Loucy (cell line): ENCODE data around the gene ZNF616.
A peak's percentile ranks its signal among the peaks of the same experiment; 100 is the strongest.

Experiments
- H2AFZ ChIP-seq: fragments of 200-600 bp; sonication (generic); 2 replicates; pipeline ENCODE4 v1.6.0; 2016; ENCODE audit warnings: antibody characterized with exemption, mild to moderate bottlenecking, low read length, moderate library complexity
- H3F3A ChIP-seq: fragments of 200-600 bp; 2 replicates; pipeline ENCODE4 v1.6.0; 2016; ENCODE audit warnings: antibody characterized with exemption, low read depth, mild to moderate bottlenecking
- H3K27me3 ChIP-seq: fragments of 200-600 bp; sonication (generic); 2 replicates; pipeline ENCODE4 v1.6.1; 2014; ENCODE audit warnings: low read length, mild to moderate bottlenecking; ENCODE audit not compliant: insufficient read depth, poor library complexity, severe bottlenecking
- H3K36me3 ChIP-seq: fragments of 200-600 bp; sonication (generic); 2 replicates; pipeline ENCODE4 v1.6.1; 2016; ENCODE audit warnings: low read length; ENCODE audit not compliant: insufficient read depth
- H3K4me1 ChIP-seq: fragments of 200-600 bp; sonication (generic); 2 replicates; pipeline ENCODE4 v1.5.1; 2014; ENCODE audit warnings: low read length, mild to moderate bottlenecking; ENCODE audit not compliant: insufficient read depth, poor library complexity, severe bottlenecking
- H3K4me2 ChIP-seq: fragments of 200-600 bp; sonication (generic); 2 replicates; pipeline ENCODE4 v1.6.0; 2014; ENCODE audit warnings: antibody characterized with exemption, low read length, low read depth, mild to moderate bottlenecking; ENCODE audit not compliant: poor library complexity, severe bottlenecking
- H3K4me3 ChIP-seq: fragments of 200-600 bp; sonication (generic); 2 replicates; pipeline ENCODE4 v1.5.1; 2014; ENCODE audit warnings: low read length, mild to moderate bottlenecking, mixed read lengths; ENCODE audit not compliant: poor library complexity, severe bottlenecking
- H3K79me2 ChIP-seq: fragments of 200-600 bp; sonication (generic); 2 replicates; pipeline ENCODE4 v1.6.1; 2014; ENCODE audit warnings: low read length; ENCODE audit not compliant: insufficient read depth
- H3K9ac ChIP-seq: fragments of 200-600 bp; sonication (generic); 2 replicates; pipeline ENCODE4 v1.6.0; 2014; ENCODE audit warnings: mild to moderate bottlenecking, low read depth, low read length, moderate library complexity; ENCODE audit not compliant: poor library complexity, severe bottlenecking
- H3K9me2 ChIP-seq: fragments of 200-600 bp; sonication (generic); replicated peaks from 2 replicates; pipeline ENCODE4 v1.6.1; 2016; ENCODE audit warnings: low read depth, low read length, mixed read lengths
- H3K9me3 ChIP-seq: fragments of 200-600 bp; sonication (generic); 2 replicates; pipeline ENCODE4 v1.6.1; 2014; ENCODE audit warnings: mild to moderate bottlenecking, antibody characterized with exemption, low read length, low read depth; ENCODE audit not compliant: insufficient read depth
- H4K20me1 ChIP-seq: fragments of 200-600 bp; sonication (generic); 2 replicates; pipeline ENCODE4 v1.6.0; 2014; ENCODE audit warnings: antibody characterized with exemption, low read length, mild to moderate bottlenecking; ENCODE audit not compliant: insufficient read depth, poor library complexity, severe bottlenecking
- EZH2phosphoT487 ChIP-seq: fragments of 200-600 bp; IDR thresholded peaks from 2 replicates; pipeline ENCODE4 v1.6.1; 2018; ENCODE audit warnings: antibody characterized with exemption, mild to moderate bottlenecking, moderate library complexity, borderline replicate concordance
- TF ChIP-seq, protein P1 (sequence below): fragments of 200-600 bp; sonication (generic); conservative IDR thresholded peaks from 2 replicates; pipeline ENCODE4 v1.5.1; 2014; ENCODE audit warnings: mild to moderate bottlenecking, antibody characterized with exemption, low read length

Gene ZNF616

GRCh38 chr19:52170863-52171320 lies 31.2 kb upstream of the ZNF616 start:
- Histone ChIP-seq H3K36me3 (peaks cover 3% of the 10 kb centered on the region; the same call in 1 of the 2 replicates), H3K4me3 (peak overlapping the region; percentile 90), H4K20me1 (no peaks in the 10 kb centered on the region), H3K9me2 (no peaks in the 10 kb centered on the region), H3K27me3 (no peaks in the 10 kb centered on the region), H3K9me3 (no peaks in the 10 kb centered on the region), H2AFZ (peak overlapping the region; percentile 97), H3K9ac (peak overlapping the region; percentile 86), H3K4me2 (peak overlapping the region; percentile 89), H3K4me1 (peaks cover 22% of the 10 kb centered on the region), H3F3A (peaks cover 2% of the 10 kb centered on the region; the same call in 1 of the 2 replicates), H3K79me2 (peaks cover 13% of the 10 kb centered on the region; the same call in 1 of the 2 replicates)
- TF ChIP-seq, protein P1, sequence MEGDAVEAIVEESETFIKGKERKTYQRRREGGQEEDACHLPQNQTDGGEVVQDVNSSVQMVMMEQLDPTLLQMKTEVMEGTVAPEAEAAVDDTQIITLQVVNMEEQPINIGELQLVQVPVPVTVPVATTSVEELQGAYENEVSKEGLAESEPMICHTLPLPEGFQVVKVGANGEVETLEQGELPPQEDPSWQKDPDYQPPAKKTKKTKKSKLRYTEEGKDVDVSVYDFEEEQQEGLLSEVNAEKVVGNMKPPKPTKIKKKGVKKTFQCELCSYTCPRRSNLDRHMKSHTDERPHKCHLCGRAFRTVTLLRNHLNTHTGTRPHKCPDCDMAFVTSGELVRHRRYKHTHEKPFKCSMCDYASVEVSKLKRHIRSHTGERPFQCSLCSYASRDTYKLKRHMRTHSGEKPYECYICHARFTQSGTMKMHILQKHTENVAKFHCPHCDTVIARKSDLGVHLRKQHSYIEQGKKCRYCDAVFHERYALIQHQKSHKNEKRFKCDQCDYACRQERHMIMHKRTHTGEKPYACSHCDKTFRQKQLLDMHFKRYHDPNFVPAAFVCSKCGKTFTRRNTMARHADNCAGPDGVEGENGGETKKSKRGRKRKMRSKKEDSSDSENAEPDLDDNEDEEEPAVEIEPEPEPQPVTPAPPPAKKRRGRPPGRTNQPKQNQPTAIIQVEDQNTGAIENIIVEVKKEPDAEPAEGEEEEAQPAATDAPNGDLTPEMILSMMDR: no peak
- no peak for TF ChIP-seq EZH2phosphoT487

DNA sequence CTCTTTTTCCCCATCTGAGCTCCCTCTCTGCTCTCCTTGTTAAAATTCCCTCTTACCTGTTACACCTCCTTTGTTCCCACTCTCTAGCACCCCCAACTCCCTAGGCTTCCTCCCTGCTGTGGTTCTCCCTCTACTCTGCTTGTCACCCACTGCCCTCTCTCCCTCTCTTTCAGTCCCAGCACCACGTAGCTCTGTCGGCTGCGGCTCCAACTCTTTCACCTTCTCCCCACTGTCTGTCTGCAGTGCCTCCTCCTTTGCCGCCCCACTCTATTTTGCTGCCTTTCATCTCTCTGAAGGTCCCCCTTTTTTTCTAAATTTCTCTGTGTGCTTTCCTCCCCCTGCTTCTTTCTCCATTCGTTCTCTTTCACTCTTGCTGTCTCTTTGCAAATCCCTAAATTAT lies 30.6 kb upstream of the ZNF616 start:
- Histone ChIP-seq H3K79me2 (peaks cover 13% of the 10 kb centered on the region; the same call in 1 of the 2 replicates), H3K9ac (peak overlapping the region; percentile 86), H3F3A (peaks cover 2% of the 10 kb centered on the region; the same call in 1 of the 2 replicates), H3K9me3 (no peaks in the 10 kb centered on the region), H3K9me2 (no peaks in the 10 kb centered on the region), H3K4me2 (peak overlapping the region; percentile 89), H3K27me3 (no peaks in the 10 kb centered on the region), H3K4me1 (peaks cover 26% of the 10 kb centered on the region), H3K4me3 (peak overlapping the region; percentile 90), H4K20me1 (no peaks in the 10 kb centered on the region), H3K36me3 (peaks cover 3% of the 10 kb centered on the region; the same call in 1 of the 2 replicates), H2AFZ (no peak overlapping the region)
- no peak for TF ChIP-seq EZH2phosphoT487
- TF ChIP-seq, protein P1: no peak

DNA sequence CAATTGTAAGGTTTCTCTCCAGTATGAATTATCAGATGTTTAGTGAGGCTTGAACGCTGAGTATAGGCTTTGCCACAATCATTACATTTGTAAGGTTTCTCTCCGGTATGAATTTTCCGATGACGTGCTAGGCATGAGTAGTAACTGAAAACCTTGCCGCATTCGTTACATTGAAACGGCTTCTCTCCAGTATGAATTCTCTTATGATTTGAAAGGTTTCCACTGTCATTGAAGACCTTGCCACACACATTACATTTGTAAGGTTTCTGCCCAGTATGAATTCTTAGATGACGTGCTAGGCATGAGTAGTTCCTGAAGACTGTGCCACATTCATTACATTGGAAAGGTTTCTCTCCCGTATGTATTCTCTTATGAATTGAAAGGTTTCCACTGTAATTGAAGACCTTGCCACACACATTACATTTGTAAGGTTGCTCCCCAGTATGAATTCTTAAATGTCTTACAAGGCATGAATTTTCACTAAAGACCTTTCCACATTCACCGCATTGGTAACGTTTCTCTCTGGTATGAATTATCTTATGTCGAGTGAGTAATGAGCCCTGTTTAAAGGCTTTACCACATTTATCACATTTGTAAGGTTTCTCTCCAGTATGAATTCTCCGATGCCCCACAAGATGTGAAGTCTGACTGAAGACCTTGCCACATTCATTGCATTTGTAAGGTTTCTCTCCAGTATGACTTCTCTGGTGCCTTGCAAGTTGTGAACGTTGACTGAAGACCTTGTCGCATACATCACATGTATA lies 16.0 kb upstream of the ZNF616 start:
- Histone ChIP-seq H3F3A (no peaks in the 10 kb centered on the region), H3K4me1 (no peaks in the 10 kb centered on the region), H2AFZ (no peak overlapping the region), H4K20me1 (no peaks in the 10 kb centered on the region), H3K27me3 (no peaks in the 10 kb centered on the region), H3K9me2 (no peaks in the 10 kb centered on the region), H3K9me3 (peaks cover 41% of the 10 kb centered on the region), H3K9ac (no peak overlapping the region), H3K79me2 (no peaks in the 10 kb centered on the region), H3K36me3 (peaks cover 20% of the 10 kb centered on the region; the same call in 1 of the 2 replicates), H3K4me3 (no peak overlapping the region), H3K4me2 (no peak overlapping the region)
- no peak for TF ChIP-seq EZH2phosphoT487
- TF ChIP-seq, protein P1: no peak
